Fibroblast of mammary gland (primary cell): ENCODE measurements around the gene PBXIP1.
"Not testable (repeated sequence)": the region's sequence is repeated elsewhere in the genome, so short reads cannot be mapped to it uniquely, and the experiment has no call there.

Experiments used
- DNase-seq: peaks from one replicate; pipeline ENCODE4 v3.0.0-alpha.2; 2010; ENCODE audit warnings: low read depth
- H3K4me3 ChIP-seq: 2 replicates; pipeline ENCODE4 v1.5.1; 2011; ENCODE audit warnings: low read depth, mild to moderate bottlenecking, low read length, moderate library complexity; ENCODE audit not compliant: control insufficient read depth
- CTCF ChIP-seq: conservative IDR thresholded peaks from 2 replicates; pipeline ENCODE4 v1.5.1; 2011; ENCODE audit warnings: low read depth, low read length, inconsistent platforms; ENCODE audit not compliant: control insufficient read depth, insufficient read depth

Gene PBXIP1

GRCh38 chr1:154998818-154999570, 43.1 kb upstream of the PBXIP1 start:
- TF ChIP-seq CTCF: peak; percentile 93
- H3K4me3 ChIP-seq: peak overlapping the region; percentile 31
- DNase-seq: peak; percentile 76

DNA sequence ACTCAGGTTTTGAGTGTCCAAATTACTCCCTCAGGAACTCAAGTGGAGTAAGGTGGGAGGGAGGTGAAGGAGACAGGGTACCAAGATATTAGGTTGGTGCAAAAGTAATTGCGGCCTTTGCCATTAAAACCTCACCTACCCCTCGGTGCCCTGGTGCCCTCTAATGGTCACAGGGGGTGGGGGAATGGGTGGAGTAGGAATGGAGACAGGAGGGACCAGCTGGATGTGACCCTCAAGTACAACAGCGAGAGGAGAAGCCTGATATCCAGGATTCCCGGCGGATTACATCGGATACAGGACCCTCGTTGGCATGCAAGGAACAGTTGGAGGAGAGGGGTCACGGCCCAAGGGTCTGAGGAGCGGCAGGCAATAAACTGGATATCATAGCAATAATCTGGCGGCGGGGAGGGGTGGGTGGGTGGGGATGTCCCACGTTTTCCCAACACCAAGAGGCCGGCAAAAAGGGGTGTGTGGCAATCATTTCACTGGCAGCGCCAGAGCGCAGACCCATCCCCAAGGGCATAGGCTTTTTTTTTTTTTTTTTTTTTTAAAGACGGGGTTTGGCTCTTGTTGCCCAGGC, 42.4 kb upstream of the PBXIP1 start:
- no peak overlapping the region for H3K4me3 ChIP-seq
- TF ChIP-seq CTCF: no peak

DNA sequence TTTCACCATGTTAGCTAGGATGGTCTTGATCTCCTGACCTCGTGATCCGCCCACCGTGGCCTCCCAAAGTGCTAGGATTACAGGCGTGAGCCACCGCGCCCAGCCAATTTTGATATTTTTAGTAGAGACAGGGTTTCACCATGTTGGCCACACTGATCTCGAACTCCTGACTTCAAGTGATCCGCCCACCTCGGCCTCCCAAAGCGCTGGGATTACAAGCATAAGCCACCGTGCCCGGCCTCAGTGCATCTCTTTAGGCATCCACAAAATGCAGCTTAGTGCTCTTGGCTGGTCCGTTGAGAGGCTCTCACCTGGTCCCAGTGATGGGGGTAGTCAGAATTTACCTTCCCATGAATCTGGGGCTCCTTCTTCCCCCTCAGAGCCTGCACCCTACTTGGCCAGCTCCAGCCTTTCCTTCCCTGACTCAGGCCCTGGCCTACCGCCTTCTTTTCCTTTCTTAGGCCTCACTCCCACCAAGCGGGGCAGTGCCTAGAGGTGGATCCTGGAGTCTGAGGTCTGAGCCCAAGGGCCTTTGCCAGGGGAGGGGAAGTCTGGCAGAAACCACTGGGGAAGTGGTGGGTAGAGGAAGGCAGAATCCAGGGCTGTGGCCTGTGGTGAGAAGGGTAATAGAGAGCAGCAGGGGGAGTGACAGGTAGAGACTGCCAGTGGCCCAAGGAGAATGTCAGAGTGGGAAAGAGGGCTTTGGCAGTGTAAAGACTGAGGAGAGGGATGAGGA, 41.2 kb upstream of the PBXIP1 start:
- no peak for DNase-seq
- no peak overlapping the region for H3K4me3 ChIP-seq
- no peak for TF ChIP-seq CTCF

More for the DNA sequence above, 42.4 kb upstream of the PBXIP1 start:
- no peak for DNase-seq

GRCh38 chr1:154995301-154995983, 39.5 kb upstream of the PBXIP1 start:
- TF ChIP-seq CTCF: peak; percentile 46

GRCh38 chr1:154994591-154994990, 38.7 kb upstream of the PBXIP1 start:
- DNase-seq: no peak
- H3K4me3 ChIP-seq: no peak overlapping the region
- TF ChIP-seq CTCF: no peak

More at GRCh38 chr1:154995301-154995983, 39.5 kb upstream of the PBXIP1 start:
- not testable (repeated sequence) for H3K4me3 ChIP-seq
- DNase-seq: peak; percentile 86

DNA sequence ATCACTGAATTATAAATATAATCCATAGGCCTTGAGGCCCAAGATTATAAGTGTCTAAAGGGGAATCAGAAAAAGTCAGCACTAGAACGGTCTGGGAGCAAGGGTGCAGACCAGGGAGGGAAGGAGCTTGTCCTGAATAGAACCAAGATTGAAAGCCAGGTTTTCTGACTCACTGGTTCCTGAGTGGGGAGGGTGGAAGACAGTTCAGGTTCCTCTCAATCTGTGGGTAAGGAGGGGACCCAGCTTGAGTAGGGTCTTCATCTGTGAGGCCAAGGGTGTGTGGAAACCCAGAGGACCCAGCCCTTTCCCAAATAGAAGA, 38.3 kb upstream of the PBXIP1 start:
- H3K4me3 ChIP-seq: no peak overlapping the region
- DNase-seq: no peak
- no peak for TF ChIP-seq CTCF
